GM10266 (cell line): ENCODE measurements around the gene JCHAIN.

ENCODE experiments used
- DNase-seq: peaks from one replicate; pipeline ENCODE4 v3.0.0; 2012; ENCODE audit errors: extremely low spot score
- TF ChIP-seq, protein P1 (sequence below): IDR thresholded peaks from 2 replicates; pipeline ENCODE4 v1.5.1; 2012; ENCODE audit warnings: mild to moderate bottlenecking, low read depth; ENCODE audit not compliant: control insufficient read depth, insufficient read depth; ENCODE audit errors: missing control alignments

Gene JCHAIN

DNA sequence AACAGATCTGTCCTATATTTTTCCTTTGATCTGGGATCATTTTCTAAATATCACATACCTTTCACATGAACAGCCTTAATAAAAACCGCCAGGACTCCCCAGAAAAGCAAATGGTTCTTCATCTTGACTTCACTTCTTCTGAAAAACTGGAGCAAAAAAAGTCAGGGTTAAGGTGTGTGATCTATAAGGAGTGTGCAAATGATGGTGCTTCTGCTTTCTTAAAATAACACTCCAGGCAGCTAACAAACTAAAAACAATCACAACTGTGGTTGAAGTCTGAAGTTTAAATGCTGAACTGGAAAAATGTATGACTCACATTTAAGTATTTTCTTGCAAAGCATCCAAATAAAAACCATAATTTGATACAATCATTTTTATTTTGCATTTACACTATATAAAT lies at the start of gene JCHAIN:
JCHAIN (minus strand) TSS at position 140 of the 400 bp plus-strand sequence; CDS start at position 122, 18 bp downstream.
- TF ChIP-seq, protein P1, sequence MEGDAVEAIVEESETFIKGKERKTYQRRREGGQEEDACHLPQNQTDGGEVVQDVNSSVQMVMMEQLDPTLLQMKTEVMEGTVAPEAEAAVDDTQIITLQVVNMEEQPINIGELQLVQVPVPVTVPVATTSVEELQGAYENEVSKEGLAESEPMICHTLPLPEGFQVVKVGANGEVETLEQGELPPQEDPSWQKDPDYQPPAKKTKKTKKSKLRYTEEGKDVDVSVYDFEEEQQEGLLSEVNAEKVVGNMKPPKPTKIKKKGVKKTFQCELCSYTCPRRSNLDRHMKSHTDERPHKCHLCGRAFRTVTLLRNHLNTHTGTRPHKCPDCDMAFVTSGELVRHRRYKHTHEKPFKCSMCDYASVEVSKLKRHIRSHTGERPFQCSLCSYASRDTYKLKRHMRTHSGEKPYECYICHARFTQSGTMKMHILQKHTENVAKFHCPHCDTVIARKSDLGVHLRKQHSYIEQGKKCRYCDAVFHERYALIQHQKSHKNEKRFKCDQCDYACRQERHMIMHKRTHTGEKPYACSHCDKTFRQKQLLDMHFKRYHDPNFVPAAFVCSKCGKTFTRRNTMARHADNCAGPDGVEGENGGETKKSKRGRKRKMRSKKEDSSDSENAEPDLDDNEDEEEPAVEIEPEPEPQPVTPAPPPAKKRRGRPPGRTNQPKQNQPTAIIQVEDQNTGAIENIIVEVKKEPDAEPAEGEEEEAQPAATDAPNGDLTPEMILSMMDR = no peak
- no peak for DNase-seq

GRCh38 chr4:70715097-70715496 lies 48.8 kb upstream of the JCHAIN start:
- TF ChIP-seq, protein P1 = no peak

DNA sequence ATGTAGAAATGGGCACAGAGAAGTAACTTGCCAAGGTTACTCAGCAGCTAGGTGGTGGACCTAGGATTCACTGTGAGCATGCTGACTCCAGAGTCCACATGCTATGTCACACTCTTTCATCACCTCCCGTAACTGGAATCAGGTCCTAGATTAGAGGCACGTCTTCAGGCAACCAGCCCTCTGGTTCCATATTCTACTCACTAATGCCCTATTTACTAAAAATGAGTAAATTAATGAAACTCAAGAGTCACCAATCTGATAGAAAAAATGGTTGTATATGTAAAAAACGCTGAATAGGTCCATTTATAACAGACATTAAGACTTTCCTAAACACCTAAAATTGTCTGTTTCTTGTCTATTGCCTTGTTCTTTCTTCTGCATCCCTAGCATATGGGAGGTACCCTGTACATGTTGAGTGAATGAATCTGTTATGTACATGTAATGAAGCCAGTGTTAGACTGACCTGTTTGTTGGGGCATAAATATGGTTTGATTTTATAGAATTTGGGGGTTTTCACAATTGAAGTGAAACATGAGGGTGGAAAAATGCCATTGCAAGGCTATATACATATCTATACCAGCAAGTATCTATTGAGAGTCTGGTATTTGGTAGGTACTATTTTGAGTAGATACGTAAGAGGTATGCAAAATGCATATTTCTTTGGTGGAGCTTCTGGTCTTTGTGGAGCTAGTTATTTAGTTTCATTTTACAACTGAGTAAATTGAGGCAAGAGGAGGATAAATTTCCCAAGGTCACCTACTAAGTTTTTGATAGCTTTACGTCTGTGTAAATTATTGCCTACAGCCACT lies 48.0 kb upstream of the JCHAIN start:
- peak; percentile 19 for DNase-seq
- TF ChIP-seq, protein P1 = no peak

More at GRCh38 chr4:70715097-70715496, 48.8 kb upstream of the JCHAIN start:
- DNase-seq = no peak

- DNase-seq = no peak
- TF ChIP-seq, protein P1 = no peak
These were observed 47.3 kb upstream of the JCHAIN start for GRCh38 chr4:70713453-70714078.

GRCh38 chr4:70712604-70713452 lies 46.5 kb upstream of the JCHAIN start:
- TF ChIP-seq, protein P1 = no peak
- no peak for DNase-seq

DNA sequence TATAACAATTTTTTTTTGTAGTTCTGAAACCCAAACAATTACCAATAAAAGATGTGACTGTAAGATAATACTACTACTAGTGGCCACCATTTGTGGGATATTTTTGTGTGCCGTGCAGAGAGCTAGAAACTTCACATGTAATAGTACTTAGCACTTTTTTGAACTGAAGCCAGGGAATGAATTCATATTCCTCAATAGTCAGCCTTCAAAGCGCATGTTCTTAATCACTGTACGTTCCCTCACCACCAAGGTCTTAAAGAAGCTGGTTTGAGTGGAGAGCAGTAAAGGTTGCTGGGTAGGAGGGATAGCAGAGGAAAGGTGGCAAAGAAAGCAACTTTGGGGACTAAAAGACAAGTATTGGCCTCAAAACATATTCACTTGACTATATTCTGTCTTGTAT lies 45.8 kb upstream of the JCHAIN start:
- no peak for DNase-seq

More for the DNA sequence above, 45.8 kb upstream of the JCHAIN start:
- TF ChIP-seq, protein P1 = no peak
